HS-5 (cell line): Measurements from ENCODE around the gene TK2.
"Not testable (repeated sequence)": the region's sequence is repeated elsewhere in the genome, so short reads cannot be mapped to it uniquely, and the experiment has no call there.

ENCODE experiments used
- DNase-seq: peaks from one replicate; pipeline ENCODE4 v3.0.0-alpha.2; 2012; ENCODE audit warnings: low read depth

TK2 gene

DNA sequence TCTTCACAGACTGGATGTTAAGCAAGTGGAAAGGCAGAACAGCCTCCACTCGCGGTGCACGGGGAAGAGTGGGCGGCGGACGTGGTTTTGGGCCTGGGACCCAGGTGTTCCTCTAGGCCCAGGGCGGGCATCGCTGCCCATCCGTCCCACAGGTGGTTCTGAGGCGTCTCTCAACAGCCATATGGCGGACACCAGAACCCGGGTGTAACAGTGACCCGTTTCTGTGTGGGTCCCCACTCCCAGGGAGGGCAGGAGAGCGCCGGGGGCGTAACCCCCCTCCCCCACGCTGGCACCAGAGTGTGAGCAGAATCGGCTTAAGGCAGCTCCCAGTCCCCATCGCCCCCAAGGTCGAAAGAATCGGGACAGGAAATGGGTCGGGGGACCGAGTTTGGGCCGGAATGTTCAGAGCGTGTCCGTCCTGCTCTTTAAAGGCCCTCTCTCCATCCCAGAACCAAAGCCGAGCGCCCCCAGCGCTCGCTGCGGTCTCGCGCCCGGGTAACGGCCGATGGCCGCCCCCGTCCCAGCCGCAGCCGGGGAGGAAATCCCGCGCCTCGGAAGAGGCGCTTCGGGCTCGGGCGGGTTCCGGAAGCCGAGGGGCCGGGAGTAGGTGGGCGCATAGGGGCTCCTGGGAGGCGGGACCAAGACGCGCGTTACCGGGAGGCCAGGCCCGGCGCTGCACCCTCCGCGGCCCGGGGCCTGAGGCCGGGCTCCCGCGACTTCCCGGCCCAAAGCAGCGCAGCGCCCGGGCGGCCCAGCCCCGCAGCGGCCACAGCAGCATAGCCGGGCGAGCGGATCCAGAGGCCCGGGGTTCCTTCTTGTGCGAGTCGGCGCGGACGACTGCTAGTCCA lies at the start of gene TK2:
TSS of gene TK2 (minus strand) at position 839 of the 848 bp plus-strand sequence. CDS start at position 778, 61 bp downstream.
- no peak for DNase-seq

- no peak for DNase-seq
Observed at GRCh38 chr16:66598111-66598510, 48.2 kb upstream of the TK2 start.

GRCh38 chr16:66596986-66597848 lies 47.3 kb upstream of the TK2 start:
- no peak for DNase-seq

- not testable (repeated sequence) for DNase-seq
Observed at GRCh38 chr16:66596559-66596958, 46.6 kb upstream of the TK2 start.

GRCh38 chr16:66594739-66595138 lies 44.8 kb upstream of the TK2 start:
- no peak for DNase-seq

DNA sequence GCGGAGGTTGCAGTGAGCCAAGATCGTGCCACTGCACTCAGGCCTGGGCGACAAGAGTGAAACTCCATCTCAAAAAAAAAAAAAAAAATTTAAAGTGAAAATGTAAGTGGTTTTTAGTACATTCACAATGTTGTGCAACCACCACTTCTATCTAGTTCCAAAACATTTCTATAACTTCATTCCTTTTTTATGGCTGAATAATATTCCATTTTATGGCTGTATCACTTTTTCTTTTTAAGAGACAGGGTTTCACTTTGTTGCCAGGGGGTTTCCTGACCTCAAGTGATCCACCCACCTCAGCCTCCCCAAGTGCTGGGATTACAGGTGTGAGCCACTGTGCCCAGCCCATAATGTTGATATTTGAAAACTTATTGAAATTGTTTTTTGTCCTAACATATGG lies 42.9 kb upstream of the TK2 start:
- no peak for DNase-seq

- no peak for DNase-seq
Observed at GRCh38 chr16:66592241-66592640, 42.3 kb upstream of the TK2 start.

DNA sequence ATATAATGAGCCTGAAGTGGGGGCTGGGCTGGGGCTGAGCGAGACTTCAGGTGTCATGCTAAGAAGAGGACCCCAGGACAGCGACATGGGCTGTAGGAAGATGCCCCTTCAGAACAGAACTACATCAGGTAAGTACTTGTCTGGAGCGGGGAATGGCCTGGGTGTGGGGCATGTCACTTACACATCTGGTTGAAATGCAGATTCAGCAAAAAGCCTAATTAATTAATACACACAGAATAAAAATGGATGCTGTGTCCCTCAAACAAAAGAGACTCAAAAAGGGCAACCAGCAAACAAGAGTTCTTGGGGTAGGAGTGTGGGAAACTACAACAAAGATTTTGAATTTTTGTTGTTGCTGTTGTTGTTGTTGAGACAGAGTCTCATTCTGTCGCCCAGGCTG lies 41.1 kb upstream of the TK2 start:
- DNase-seq: no peak

DNA sequence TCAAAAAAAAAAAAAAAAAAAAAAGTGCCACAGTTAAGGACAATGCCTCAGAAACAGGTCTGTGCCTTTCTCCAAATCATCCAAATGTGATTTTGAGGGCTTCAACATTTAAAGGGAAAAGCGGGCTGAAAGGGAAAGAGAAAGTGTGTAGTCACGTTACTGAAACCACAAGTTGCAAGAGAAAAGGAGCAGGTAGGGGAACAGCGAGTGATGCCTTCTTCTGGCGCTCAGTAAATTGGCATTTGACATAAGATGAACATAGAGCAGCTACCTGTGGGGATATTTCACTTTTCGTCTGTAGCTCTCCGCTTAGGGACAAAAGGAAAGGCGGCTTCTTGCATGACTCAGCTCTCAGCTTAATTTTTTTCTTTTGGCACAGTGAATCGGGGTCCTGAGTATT lies 40.4 kb upstream of the TK2 start:
- no peak for DNase-seq

- DNase-seq: no peak
Observed at GRCh38 chr16:66588981-66589713, 39.2 kb upstream of the TK2 start.

- no peak for DNase-seq
Observed at GRCh38 chr16:66587881-66588600, 38.1 kb upstream of the TK2 start.

DNA sequence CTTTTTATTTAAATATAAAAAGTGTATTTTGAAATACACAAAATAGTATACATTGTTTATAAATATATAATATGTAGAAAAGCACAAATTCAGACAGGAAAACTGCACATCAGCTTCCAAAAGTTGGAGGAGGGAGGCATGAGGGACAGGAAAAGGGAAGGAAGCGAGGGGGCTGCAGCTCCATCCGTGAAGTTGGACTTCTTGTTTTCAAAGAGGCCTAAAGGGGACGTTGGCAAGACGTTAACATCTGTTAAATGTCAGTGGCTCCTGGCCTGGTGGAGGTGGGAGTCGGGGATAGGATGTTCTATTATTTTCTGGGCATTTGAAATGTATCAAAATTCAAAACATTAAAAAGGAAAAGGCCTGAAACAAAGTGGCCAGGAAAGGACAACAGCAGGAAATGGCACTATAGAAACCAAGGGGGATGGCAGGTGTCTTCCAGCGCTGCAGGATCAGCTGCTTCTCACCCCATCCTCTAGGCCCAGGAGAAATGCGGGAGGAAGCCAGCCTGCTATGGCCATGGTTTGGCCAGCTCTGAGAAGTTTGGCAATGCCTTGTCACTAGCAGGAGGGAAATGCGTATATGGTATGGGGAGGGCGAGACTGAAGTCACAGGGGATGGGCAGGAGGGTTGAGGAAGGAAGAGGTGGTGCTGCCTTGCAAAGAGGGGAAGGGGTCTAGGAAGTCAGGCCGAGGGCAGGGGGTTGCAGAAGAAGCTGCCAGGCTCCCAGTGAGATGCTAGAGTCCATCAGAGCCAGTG lies 35.7 kb upstream of the TK2 start:
- DNase-seq: no peak

- no peak for DNase-seq
Observed at GRCh38 chr16:66581246-66581952, 31.5 kb upstream of the TK2 start.

- no peak for DNase-seq
Observed at GRCh38 chr16:66580605-66581209, 30.8 kb upstream of the TK2 start.

- DNase-seq: no peak
Observed at GRCh38 chr16:66578651-66579531, 29.0 kb upstream of the TK2 start, which contains the start of gene CMTM2. CMTM2 (plus strand) TSS chr16:66579463; CDS start chr16:66579608, 145 bp downstream.

DNA sequence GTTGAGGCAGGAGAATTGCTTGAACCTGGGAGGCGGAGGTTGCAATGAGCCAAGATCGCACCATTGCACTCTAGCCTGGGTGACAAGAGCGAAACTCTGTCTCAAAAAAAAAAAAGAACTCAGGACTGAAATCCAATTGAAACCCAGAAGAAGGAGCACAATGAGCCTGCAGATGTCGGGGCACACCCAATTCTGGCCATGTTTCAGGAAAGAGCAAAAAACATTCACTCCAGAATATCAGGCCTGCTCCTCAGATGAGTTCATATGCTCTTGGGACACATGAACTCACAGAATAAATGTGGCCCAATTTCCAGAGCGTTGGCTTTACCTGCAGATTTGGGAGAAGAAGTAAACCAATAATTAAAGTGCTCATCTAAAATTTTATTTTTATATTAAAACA lies 26.4 kb upstream of the TK2 start:
- DNase-seq: no peak

- DNase-seq: no peak
Observed at GRCh38 chr16:66575060-66575459, 25.1 kb upstream of the TK2 start.

DNA sequence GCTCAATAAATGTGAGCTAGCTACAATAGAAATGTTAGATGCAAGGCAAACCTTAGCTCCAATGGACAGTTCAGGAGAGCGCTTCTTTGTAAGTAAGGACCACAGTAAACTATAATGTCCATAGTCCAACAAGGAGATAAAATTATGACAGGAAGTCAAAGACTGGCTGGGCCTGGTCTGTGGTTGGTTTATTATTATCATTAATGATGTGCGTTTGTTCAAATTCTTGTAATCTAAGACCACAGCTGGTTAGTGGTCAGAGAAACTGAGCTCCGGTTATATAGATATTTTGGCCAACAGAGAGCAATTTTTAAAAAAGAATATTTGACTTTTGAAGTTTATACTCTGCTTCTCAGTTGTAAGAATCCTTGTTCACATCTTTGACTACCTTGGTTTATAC lies 24.6 kb upstream of the TK2 start:
- no peak for DNase-seq

- no peak for DNase-seq
Observed at GRCh38 chr16:66574081-66574480, 24.2 kb upstream of the TK2 start.
